ENCODE measurements around the gene TNRC6B. TPM values are rescaled to one million over a fixed set of nuclear protein-coding genes. Genes with fewer than 3 reads are reported as not detected.
A peak's percentile ranks its signal among the peaks of the same experiment; 100 is the strongest.

The TNRC6B gene
- total RNA-seq, 3 donors from 2014 or later = 19.4 to 21.6 (median 21.2) TPM

DNA sequence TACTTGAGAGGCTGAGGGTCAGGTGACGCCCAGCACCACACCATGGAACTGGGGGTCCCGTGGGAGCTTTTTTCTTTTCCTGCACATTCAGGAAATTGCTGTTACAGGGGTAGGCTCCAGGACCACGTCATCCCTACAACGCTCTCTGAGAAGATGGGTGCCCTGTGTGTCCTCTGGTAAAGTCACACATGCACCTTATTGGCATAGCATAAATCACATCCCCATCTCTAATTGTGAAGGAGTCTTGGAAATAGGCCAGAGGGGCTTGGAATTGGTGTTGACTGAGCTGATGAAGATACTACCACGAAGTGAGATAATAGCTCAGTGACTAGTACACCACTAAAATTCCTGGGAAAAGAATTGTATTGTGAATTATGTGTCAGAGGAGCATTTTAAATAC is 57.6 kb downstream of the TNRC6B start:
- DNase-seq = no peak
- Mint-ChIP-seq H3K9me3 (no peaks in the 10 kb centered on the region), H3K36me3 (ENCODE audit: insufficient read depth) (peaks cover 21% of the 10 kb centered on the region), H3K4me1 (ENCODE audit: low read depth) (peaks cover 62% of the 10 kb centered on the region), H3K27me3 (ENCODE audit: low read depth) (no peaks in the 10 kb centered on the region), H3K4me3 (no peak overlapping the region)
- ATAC-seq = no peak

DNA sequence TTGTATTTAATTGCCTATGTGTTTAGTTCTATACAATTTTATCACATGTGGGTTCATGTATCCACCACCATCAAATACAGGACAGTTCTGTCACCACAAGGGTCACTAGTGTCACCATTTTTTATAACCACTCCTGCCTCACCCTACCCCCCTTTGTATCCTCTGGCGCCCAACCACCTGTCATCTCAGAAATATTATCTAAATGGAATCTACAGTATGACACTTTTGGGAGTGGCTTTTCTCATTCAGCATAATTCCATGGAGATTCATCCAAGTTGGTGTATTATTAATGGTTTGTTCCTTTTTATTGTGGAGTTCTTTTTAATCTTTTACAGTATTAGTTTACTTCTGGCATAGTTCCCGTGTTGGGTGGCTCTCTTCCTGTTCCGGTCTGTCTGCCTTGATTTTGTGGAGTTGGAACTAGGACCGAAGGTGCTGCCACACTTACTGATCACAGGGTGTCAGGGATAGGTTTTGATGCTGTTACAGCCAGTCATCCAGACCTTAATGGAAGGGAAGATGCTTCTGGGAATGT is 58.5 kb downstream of the TNRC6B start:
- Mint-ChIP-seq H3K27me3 (ENCODE audit: low read depth) (no peaks in the 10 kb centered on the region), H3K4me3 (no peak overlapping the region), H3K4me1 (ENCODE audit: low read depth) (peaks cover 71% of the 10 kb centered on the region), H3K36me3 (ENCODE audit: insufficient read depth) (peaks cover 19% of the 10 kb centered on the region), H3K9me3 (no peaks in the 10 kb centered on the region)
- DNase-seq = no peak
- no peak for ATAC-seq

DNA sequence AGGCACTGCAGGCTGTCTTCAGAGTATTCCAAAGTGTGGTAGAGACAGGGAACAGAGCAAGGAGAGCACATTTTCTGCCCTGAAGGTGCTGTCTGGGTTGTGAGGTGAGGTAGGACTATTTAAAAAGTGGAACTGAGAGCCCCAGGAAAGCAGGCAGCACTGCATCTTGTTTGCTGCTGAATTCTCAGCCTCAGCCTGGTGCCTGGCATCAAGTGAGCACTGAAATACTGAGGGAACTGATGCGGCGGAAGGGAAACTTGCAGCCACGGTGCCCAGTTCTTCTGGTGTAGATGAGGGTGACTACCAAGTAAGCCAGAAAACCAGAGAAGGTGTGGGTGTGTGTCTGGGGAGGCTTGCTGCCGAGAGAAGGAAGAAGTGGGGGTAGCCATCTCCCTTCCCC is 59.5 kb downstream of the TNRC6B start:
- peaks cover 14% of the 10 kb centered on the region for H3K36me3 Mint-ChIP-seq (ENCODE audit: insufficient read depth)
- H3K4me1 Mint-ChIP-seq (ENCODE audit: low read depth) = peaks cover 76% of the 10 kb centered on the region
- ATAC-seq = peak; percentile 11 to 16
- no peak overlapping the region for H3K4me3 Mint-ChIP-seq
- no peak for DNase-seq
- no peaks in the 10 kb centered on the region for H3K9me3 Mint-ChIP-seq
- H3K27me3 Mint-ChIP-seq (ENCODE audit: low read depth) = no peaks in the 10 kb centered on the region

GRCh38 chr22:40237788-40238424 is 60.2 kb downstream of the TNRC6B start:
- Mint-ChIP-seq H3K9me3 (no peaks in the 10 kb centered on the region), H3K4me1 (ENCODE audit: low read depth) (peaks cover 81% of the 10 kb centered on the region), H3K36me3 (ENCODE audit: insufficient read depth) (peaks cover 13% of the 10 kb centered on the region), H3K27me3 (ENCODE audit: low read depth) (no peaks in the 10 kb centered on the region), H3K4me3 (no peak overlapping the region)
- ATAC-seq (peak; percentile 18 to 31), DNase-seq (no peak)

DNA sequence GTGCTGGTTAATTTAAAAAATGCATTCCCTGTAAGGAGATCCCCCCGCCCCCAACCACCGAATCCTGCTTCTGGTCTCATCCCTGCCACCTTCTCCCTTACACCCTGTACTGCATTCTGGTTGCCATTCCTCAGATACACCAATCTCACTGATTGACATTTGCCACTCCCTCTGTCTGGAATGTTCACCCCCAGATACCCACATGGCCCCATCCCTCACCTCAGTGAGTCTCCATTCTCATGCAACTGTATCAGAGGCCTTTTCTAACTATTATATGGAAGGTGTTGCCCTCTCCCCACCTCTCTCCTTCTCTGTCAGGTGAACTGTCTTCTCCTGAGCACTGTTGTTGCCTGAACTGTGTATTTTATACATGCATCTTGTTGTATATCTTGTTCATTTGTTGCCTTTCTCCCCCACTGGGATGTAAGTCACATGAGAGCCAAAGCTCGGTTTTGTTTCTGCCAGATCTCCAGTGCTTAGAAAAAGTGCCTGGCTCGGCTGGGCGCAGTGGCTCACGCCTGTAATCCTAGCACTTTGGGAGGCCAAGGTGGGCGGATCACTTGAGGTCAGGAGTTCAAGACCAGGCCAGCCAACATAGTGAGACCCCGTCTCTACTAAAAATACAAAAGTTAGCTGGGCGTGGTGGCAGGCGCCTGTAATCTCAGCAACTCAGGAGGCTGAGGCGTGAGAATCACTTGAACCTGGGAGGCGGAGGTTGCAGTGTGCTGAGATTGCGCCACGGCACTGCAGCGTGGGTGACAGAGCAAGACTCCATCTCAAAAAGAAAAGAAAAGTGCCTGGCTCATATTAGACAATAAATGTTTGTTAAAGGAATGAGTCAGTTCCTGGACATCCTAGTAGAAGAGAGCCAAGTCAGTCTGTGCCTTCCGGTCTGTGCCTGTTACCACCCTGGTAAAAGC is 61.0 kb downstream of the TNRC6B start:
- H3K4me3 Mint-ChIP-seq = no peak overlapping the region

GRCh38 chr22:40239345-40239683 is 61.6 kb downstream of the TNRC6B start:
- H3K4me3 Mint-ChIP-seq = no peak overlapping the region
- no peaks in the 10 kb centered on the region for H3K27me3 Mint-ChIP-seq (ENCODE audit: low read depth)
- no peak for DNase-seq
- ATAC-seq = no peak
- H3K4me1 Mint-ChIP-seq (ENCODE audit: low read depth) = peaks cover 89% of the 10 kb centered on the region
- H3K36me3 Mint-ChIP-seq (ENCODE audit: insufficient read depth) = peaks cover 13% of the 10 kb centered on the region
- no peaks in the 10 kb centered on the region for H3K9me3 Mint-ChIP-seq

More for the DNA sequence above, 61.0 kb downstream of the TNRC6B start:
- ATAC-seq (no peak), DNase-seq (no peak)
- Mint-ChIP-seq H3K4me1 (ENCODE audit: low read depth) (peaks cover 85% of the 10 kb centered on the region), H3K36me3 (ENCODE audit: insufficient read depth) (peaks cover 13% of the 10 kb centered on the region), H3K9me3 (no peaks in the 10 kb centered on the region), H3K27me3 (ENCODE audit: low read depth) (no peaks in the 10 kb centered on the region)

GRCh38 chr22:40240160-40240559 is 62.4 kb downstream of the TNRC6B start:
- peaks cover 13% of the 10 kb centered on the region for H3K36me3 Mint-ChIP-seq (ENCODE audit: insufficient read depth)
- no peak overlapping the region for H3K4me3 Mint-ChIP-seq
- DNase-seq = no peak
- no peaks in the 10 kb centered on the region for H3K9me3 Mint-ChIP-seq
- H3K27me3 Mint-ChIP-seq (ENCODE audit: low read depth) = no peaks in the 10 kb centered on the region
- H3K4me1 Mint-ChIP-seq (ENCODE audit: low read depth) = peaks cover 88% of the 10 kb centered on the region
- ATAC-seq = no peak

DNA sequence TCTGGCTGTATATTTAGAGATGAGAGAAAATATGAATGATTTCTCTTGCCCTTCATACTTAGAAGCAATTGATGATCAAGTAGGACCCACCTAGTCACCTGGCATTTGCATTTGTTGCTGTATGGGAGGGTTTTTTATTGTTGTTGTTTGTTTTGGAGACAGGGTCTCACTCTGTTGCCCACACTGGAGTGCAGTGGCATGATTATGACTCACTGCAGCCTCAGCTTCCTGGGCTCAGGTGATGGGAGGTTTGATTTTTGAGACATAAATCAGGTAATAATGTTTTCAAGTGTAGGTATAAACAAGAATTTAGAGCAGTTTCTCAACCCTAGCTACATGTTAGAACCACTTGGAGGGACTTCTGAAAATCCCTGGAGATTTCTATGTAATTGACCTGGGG is 63.0 kb downstream of the TNRC6B start:
- Mint-ChIP-seq H3K9me3 (no peaks in the 10 kb centered on the region), H3K27me3 (ENCODE audit: low read depth) (no peaks in the 10 kb centered on the region), H3K4me1 (ENCODE audit: low read depth) (peaks cover 85% of the 10 kb centered on the region), H3K36me3 (ENCODE audit: insufficient read depth) (peaks cover 13% of the 10 kb centered on the region), H3K4me3 (peak overlapping the region; percentile 39)
- no peak for DNase-seq
- peak; percentile 4 to 5 for ATAC-seq

DNA sequence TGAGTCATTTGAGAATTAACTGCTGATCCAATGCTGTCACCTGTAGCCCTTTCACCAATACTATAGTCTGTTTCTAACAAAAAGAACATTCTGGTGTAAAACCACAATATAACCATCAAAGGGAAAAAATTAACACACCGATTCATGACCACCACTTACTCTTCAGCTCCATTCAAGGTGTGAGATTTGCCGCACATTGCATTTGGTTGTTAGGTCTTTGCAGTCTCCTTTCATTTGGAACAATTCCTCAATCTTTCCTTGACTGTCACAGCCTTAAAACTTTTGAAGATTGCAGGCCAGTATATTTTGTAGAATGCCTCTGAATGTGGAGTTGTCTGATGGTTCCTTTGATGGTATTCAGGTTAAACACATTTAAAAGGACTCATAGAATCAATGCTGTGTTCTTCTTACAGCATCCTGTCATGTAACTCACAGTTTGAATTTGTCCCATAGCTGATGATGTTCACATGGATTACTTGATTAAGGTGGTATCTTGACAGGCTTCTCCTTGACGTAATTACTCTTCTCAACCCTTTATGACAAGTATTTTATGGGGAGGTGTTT is 63.6 kb downstream of the TNRC6B start:
- peak overlapping the region; percentile 39 for H3K4me3 Mint-ChIP-seq
- no peaks in the 10 kb centered on the region for H3K9me3 Mint-ChIP-seq
- peaks cover 8% of the 10 kb centered on the region for H3K36me3 Mint-ChIP-seq (ENCODE audit: insufficient read depth)
- peaks cover 84% of the 10 kb centered on the region for H3K4me1 Mint-ChIP-seq (ENCODE audit: low read depth)
- ATAC-seq (peak; percentile 83), DNase-seq (peak; percentile 19)
- no peaks in the 10 kb centered on the region for H3K27me3 Mint-ChIP-seq (ENCODE audit: low read depth)

DNA sequence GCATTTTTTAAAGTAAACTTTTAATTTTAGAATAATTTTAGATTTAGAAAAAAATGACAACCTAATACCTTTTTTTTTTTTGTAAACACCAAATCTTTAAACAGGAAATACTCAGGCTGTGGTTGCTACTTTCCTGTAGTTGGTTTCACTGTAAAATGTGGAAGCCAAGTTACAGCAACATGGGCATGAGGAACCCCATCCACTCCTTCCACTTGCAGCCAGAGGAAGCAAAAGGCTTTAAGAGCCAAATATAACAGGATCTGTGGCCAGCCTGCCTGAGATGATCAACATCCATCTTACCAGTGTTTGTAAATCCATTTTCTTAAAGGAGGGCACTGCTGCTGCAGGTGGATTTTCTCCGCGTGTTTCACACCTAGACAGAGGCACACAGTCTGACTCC is 66.2 kb downstream of the TNRC6B start:
- peaks cover 7% of the 10 kb centered on the region for H3K36me3 Mint-ChIP-seq (ENCODE audit: insufficient read depth)
- H3K4me1 Mint-ChIP-seq (ENCODE audit: low read depth) = peaks cover 80% of the 10 kb centered on the region
- no peak for DNase-seq
- H3K9me3 Mint-ChIP-seq = no peaks in the 10 kb centered on the region
- peak overlapping the region; percentile 26 for H3K4me3 Mint-ChIP-seq
- ATAC-seq = no peak
- H3K27me3 Mint-ChIP-seq (ENCODE audit: low read depth) = no peaks in the 10 kb centered on the region

DNA sequence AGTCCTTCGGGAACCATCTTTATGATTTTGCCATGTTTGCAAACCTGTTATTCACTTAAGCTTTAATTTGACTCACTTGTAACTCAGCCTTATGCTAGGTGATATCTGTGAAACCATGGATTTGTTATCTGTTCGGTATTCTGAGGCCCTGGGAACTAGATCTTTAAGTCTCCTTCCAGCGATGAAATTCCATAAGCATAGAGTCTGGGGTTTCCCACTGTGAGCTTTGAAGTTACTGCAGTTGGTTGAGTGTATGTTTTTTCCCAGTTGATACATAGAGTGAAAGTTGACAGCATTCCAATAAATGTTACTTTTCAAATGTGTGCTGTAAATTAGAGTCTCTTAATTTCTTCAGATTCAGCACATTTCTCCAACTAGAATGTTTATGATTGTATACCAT is 66.9 kb downstream of the TNRC6B start:
- no peak for DNase-seq
- no peaks in the 10 kb centered on the region for H3K27me3 Mint-ChIP-seq (ENCODE audit: low read depth)
- peaks cover 7% of the 10 kb centered on the region for H3K36me3 Mint-ChIP-seq (ENCODE audit: insufficient read depth)
- no peak for ATAC-seq
- no peaks in the 10 kb centered on the region for H3K9me3 Mint-ChIP-seq
- H3K4me3 Mint-ChIP-seq = no peak overlapping the region
- peaks cover 80% of the 10 kb centered on the region for H3K4me1 Mint-ChIP-seq (ENCODE audit: low read depth)

GRCh38 chr22:40247976-40248375 is 70.3 kb downstream of the TNRC6B start:
- ATAC-seq = peak; percentile 64 to 80
- H3K36me3 Mint-ChIP-seq (ENCODE audit: insufficient read depth) = peaks cover 10% of the 10 kb centered on the region
- DNase-seq = peak; percentile 22
- H3K4me1 Mint-ChIP-seq (ENCODE audit: low read depth) = peaks cover 73% of the 10 kb centered on the region
- H3K4me3 Mint-ChIP-seq = peak overlapping the region; percentile 33
- no peaks in the 10 kb centered on the region for H3K27me3 Mint-ChIP-seq (ENCODE audit: low read depth)
- no peaks in the 10 kb centered on the region for H3K9me3 Mint-ChIP-seq

GRCh38 chr22:40249286-40249685 is 71.6 kb downstream of the TNRC6B start:
- Mint-ChIP-seq H3K36me3 (ENCODE audit: insufficient read depth) (peaks cover 18% of the 10 kb centered on the region), H3K27me3 (ENCODE audit: low read depth) (no peaks in the 10 kb centered on the region), H3K9me3 (no peaks in the 10 kb centered on the region), H3K4me3 (no peak overlapping the region), H3K4me1 (ENCODE audit: low read depth) (peaks cover 75% of the 10 kb centered on the region)
- DNase-seq (no peak), ATAC-seq (no peak)

DNA sequence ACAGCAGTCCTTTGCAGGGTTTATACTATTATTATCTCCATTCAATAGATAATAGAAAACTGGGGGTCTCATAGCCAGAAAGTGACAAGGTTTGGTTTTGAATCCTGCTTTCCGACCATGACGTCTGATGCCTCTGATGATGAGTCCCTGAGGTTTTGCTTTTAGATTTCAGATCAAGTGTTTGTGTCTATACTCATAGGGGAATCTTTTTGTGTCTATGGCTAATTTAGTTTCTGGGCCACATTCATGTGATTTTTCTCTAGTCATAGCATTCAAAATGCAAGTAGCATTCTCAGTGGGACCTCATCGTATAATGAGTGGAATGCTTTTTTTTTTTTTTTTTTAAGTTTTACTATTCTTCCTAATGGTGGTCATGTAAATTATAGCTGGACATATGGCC is 72.9 kb downstream of the TNRC6B start:
- Mint-ChIP-seq H3K9me3 (no peaks in the 10 kb centered on the region), H3K27me3 (ENCODE audit: low read depth) (no peaks in the 10 kb centered on the region), H3K36me3 (ENCODE audit: insufficient read depth) (peaks cover 18% of the 10 kb centered on the region), H3K4me1 (ENCODE audit: low read depth) (peaks cover 76% of the 10 kb centered on the region), H3K4me3 (no peak overlapping the region)
- ATAC-seq = peak; percentile 78 to 84
- no peak for DNase-seq

Data from activated T-cell treated with anti-CD3 and anti-CD28 coated beads, Interleukin-2, amount 50 U/mL, for 4 hours (primary cell).